ENCODE data around the gene AFDN.

- TF ChIP-seq, protein P1, sequence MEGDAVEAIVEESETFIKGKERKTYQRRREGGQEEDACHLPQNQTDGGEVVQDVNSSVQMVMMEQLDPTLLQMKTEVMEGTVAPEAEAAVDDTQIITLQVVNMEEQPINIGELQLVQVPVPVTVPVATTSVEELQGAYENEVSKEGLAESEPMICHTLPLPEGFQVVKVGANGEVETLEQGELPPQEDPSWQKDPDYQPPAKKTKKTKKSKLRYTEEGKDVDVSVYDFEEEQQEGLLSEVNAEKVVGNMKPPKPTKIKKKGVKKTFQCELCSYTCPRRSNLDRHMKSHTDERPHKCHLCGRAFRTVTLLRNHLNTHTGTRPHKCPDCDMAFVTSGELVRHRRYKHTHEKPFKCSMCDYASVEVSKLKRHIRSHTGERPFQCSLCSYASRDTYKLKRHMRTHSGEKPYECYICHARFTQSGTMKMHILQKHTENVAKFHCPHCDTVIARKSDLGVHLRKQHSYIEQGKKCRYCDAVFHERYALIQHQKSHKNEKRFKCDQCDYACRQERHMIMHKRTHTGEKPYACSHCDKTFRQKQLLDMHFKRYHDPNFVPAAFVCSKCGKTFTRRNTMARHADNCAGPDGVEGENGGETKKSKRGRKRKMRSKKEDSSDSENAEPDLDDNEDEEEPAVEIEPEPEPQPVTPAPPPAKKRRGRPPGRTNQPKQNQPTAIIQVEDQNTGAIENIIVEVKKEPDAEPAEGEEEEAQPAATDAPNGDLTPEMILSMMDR (IDR thresholded peaks at IDR 0.05; ENCODE audit: insufficient read depth, low read depth, low read length), result no peak
- TF ChIP-seq EZH2 (IDR thresholded peaks at IDR 0.05; ENCODE audit: insufficient read depth, low read length), result no peak
Measured at GRCh38 chr6:167998215-167998614, 171.5 kb downstream of the AFDN start.

All from astrocyte (in vitro differentiated cells and primary cell).